Right atrium auricular region (tissue), 2 donors: Measurements from ENCODE around the gene WDR27. TPM values are rescaled to one million over a fixed set of nuclear protein-coding genes. Genes with fewer than 3 reads are reported as not detected.

ENCODE experiments used
- DNase-seq: peaks from one replicate; pipeline ENCODE4 v3.0.0-alpha.2; 2019; ENCODE audit warnings: low spot score
- H3K27ac ChIP-seq, 2 donors: fragments of 200-600 bp; sonication (generic); 1 replicate in 1 of 2; 2 replicates in 1 of 2; pipeline ENCODE4 v1.5.1; 2016 to 2019
- H3K27me3 ChIP-seq, 2 donors: fragments of 200-600 bp; sonication (generic); one replicate each; pipeline versions ENCODE4 v1.5.1 to v1.6.0; 2017 to 2019
- H3K36me3 ChIP-seq: fragments of 200-600 bp; sonication (generic); one replicate; pipeline ENCODE4 v1.5.1; 2016
- H3K4me1 ChIP-seq, 2 donors: fragments of 200-600 bp; sonication (generic); one replicate each; pipeline versions ENCODE4 v1.5.1 to v1.6.0; 2017 to 2019
- H3K4me3 ChIP-seq, 2 donors: fragments of 200-600 bp; sonication (generic); 1 replicate in 1 of 2; 2 replicates in 1 of 2; pipeline ENCODE4 v1.5.1; 2017 to 2019; ENCODE audit warnings: mild to moderate bottlenecking in 1 of 2, moderate library complexity in 1 of 2
- H3K9me3 ChIP-seq, 2 donors: fragments of 200-600 bp; sonication (generic); one replicate each; pipeline ENCODE4 v1.5.1; 2019
- CTCF ChIP-seq, 2 donors: fragments of 200-600 bp; sonication (generic); IDR thresholded peaks; one replicate each; pipeline ENCODE4 v1.5.1; 2019; ENCODE audit warnings: antibody characterized with exemption in 2 of 2
- total RNA-seq, 2 donors: library from RNA; depleted of rRNA; stranded (reverse); fragments of >200 nt; gene quantifications; one replicate each; pipeline ENCODE4 v1.1.0, GENCODE V29; 2016

Gene WDR27
- total RNA-seq, 2 donors from 2014 or later, result 3.5 to 4.7 TPM

- H3K4me1 ChIP-seq, result no peaks in the 10 kb centered on the region
- H3K4me3 ChIP-seq, result no peak overlapping the region
- H3K36me3 ChIP-seq, result no peaks in the 10 kb centered on the region
- no peak for DNase-seq
- no peaks in the 10 kb centered on the region for H3K27me3 ChIP-seq
- H3K9me3 ChIP-seq, result no peaks in the 10 kb centered on the region
- TF ChIP-seq CTCF (IDR thresholded peaks at IDR 0.05), result no peak
- no peak overlapping the region for H3K27ac ChIP-seq
Measured at GRCh38 chr6:169625376-169625775, 76.5 kb downstream of the WDR27 start.

- Histone ChIP-seq H3K9me3 (no peaks in the 10 kb centered on the region), H3K36me3 (no peaks in the 10 kb centered on the region), H3K4me3 (no peak overlapping the region), H3K27me3 (no peaks in the 10 kb centered on the region), H3K27ac (no peak overlapping the region), H3K4me1 (no peaks in the 10 kb centered on the region)
- no peak for DNase-seq
- TF ChIP-seq CTCF (IDR thresholded peaks at IDR 0.05), result no peak
Measured at GRCh38 chr6:169624785-169625184, 77.0 kb downstream of the WDR27 start.

GRCh38 chr6:169623975-169624374, 77.9 kb downstream of the WDR27 start:
- no peaks in the 10 kb centered on the region for H3K4me1 ChIP-seq
- no peak overlapping the region for H3K4me3 ChIP-seq
- no peak for TF ChIP-seq CTCF (IDR thresholded peaks at IDR 0.05)
- H3K27me3 ChIP-seq, result no peaks in the 10 kb centered on the region
- DNase-seq, result no peak
- no peaks in the 10 kb centered on the region for H3K36me3 ChIP-seq
- H3K9me3 ChIP-seq, result no peaks in the 10 kb centered on the region
- H3K27ac ChIP-seq, result no peak overlapping the region

GRCh38 chr6:169623343-169623742, 78.5 kb downstream of the WDR27 start:
- TF ChIP-seq CTCF (IDR thresholded peaks at IDR 0.05), result no peak
- H3K4me1 ChIP-seq, result no peaks in the 10 kb centered on the region
- no peak for DNase-seq
- no peaks in the 10 kb centered on the region for H3K9me3 ChIP-seq
- H3K36me3 ChIP-seq, result no peaks in the 10 kb centered on the region
- H3K4me3 ChIP-seq, result no peak overlapping the region
- no peak overlapping the region for H3K27ac ChIP-seq
- H3K27me3 ChIP-seq, result no peaks in the 10 kb centered on the region

- H3K4me3 ChIP-seq, result no peak overlapping the region
- no peaks in the 10 kb centered on the region for H3K4me1 ChIP-seq
- DNase-seq, result no peak
- no peaks in the 10 kb centered on the region for H3K36me3 ChIP-seq
- no peak for TF ChIP-seq CTCF (IDR thresholded peaks at IDR 0.05)
- H3K27me3 ChIP-seq, result no peaks in the 10 kb centered on the region
- no peaks in the 10 kb centered on the region for H3K9me3 ChIP-seq
- no peak overlapping the region for H3K27ac ChIP-seq
Measured at GRCh38 chr6:169622618-169623017, 79.2 kb downstream of the WDR27 start.

- H3K4me3 ChIP-seq, result no peak overlapping the region
- H3K9me3 ChIP-seq, result no peaks in the 10 kb centered on the region
- no peak overlapping the region for H3K27ac ChIP-seq
- TF ChIP-seq CTCF (IDR thresholded peaks at IDR 0.05), result no peak
- no peaks in the 10 kb centered on the region for H3K4me1 ChIP-seq
- H3K36me3 ChIP-seq, result no peaks in the 10 kb centered on the region
- DNase-seq, result no peak
- no peaks in the 10 kb centered on the region for H3K27me3 ChIP-seq
Measured at GRCh38 chr6:169621311-169621710, 80.5 kb downstream of the WDR27 start.
